ENCODE measurements around the gene PRG3. TPM values are rescaled to one million over a fixed set of nuclear protein-coding genes. Genes with fewer than 3 reads are reported as not detected.
A peak's percentile ranks its signal among the peaks of the same experiment; 100 is the strongest.

The PRG3 gene
- total RNA-seq, 4 donors from 2014 or later, result not detected

GRCh38 chr11:57417056-57417455, 36.1 kb upstream of the PRG3 start:
- TF ChIP-seq, protein P1, sequence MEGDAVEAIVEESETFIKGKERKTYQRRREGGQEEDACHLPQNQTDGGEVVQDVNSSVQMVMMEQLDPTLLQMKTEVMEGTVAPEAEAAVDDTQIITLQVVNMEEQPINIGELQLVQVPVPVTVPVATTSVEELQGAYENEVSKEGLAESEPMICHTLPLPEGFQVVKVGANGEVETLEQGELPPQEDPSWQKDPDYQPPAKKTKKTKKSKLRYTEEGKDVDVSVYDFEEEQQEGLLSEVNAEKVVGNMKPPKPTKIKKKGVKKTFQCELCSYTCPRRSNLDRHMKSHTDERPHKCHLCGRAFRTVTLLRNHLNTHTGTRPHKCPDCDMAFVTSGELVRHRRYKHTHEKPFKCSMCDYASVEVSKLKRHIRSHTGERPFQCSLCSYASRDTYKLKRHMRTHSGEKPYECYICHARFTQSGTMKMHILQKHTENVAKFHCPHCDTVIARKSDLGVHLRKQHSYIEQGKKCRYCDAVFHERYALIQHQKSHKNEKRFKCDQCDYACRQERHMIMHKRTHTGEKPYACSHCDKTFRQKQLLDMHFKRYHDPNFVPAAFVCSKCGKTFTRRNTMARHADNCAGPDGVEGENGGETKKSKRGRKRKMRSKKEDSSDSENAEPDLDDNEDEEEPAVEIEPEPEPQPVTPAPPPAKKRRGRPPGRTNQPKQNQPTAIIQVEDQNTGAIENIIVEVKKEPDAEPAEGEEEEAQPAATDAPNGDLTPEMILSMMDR (IDR thresholded peaks at IDR 0.05), result no peak
- TF ChIP-seq POLR2A (IDR thresholded peaks at IDR 0.05), result no peak
- no peaks in the 10 kb centered on the region for H3K9me3 ChIP-seq
- H3K36me3 ChIP-seq, result no peaks in the 10 kb centered on the region
- DNase-seq, result peak in 1 of 2 donors; percentile 41
- H3K4me3 ChIP-seq, result no peak overlapping the region
- H3K4me1 ChIP-seq, result no peaks in the 10 kb centered on the region
- intact Hi-C loops (cut with DNase I; ENCODE audit: low total_unique reads), result no loop called here
- H3K27me3 ChIP-seq, result no peaks in the 10 kb centered on the region
- H3K27ac ChIP-seq, result no peak overlapping the region

DNA sequence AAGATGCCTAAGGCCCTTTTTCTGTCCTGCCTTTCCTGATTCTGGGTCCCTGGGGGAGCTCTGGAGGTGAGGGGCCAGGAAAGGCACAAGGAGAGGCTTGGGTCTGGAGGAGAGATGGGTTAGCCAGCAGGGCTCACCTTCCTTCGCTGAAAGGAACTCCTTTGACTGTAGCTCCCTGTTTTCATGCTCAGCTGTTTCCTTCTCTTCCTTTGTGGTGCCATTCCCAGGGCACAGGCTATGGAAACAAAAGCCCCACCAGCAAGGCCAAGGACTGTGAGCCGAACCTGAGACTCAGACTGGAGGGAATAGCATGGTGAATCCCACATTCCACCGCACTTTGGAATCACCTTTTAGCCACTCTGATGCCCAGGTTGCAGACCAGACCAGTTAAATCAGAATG, 35.5 kb upstream of the PRG3 start:
- Histone ChIP-seq H3K27me3 (no peaks in the 10 kb centered on the region), H3K9me3 (no peaks in the 10 kb centered on the region), H3K4me1 (no peaks in the 10 kb centered on the region), H3K36me3 (no peaks in the 10 kb centered on the region), H3K4me3 (no peak overlapping the region), H3K27ac (no peak overlapping the region)
- intact Hi-C loops (cut with DNase I; ENCODE audit: low total_unique reads), result no loop called here
- TF ChIP-seq POLR2A (IDR thresholded peaks at IDR 0.05), result no peak
- TF ChIP-seq, protein P1 (IDR thresholded peaks at IDR 0.05), result no peak
- DNase-seq, result no peak

DNA sequence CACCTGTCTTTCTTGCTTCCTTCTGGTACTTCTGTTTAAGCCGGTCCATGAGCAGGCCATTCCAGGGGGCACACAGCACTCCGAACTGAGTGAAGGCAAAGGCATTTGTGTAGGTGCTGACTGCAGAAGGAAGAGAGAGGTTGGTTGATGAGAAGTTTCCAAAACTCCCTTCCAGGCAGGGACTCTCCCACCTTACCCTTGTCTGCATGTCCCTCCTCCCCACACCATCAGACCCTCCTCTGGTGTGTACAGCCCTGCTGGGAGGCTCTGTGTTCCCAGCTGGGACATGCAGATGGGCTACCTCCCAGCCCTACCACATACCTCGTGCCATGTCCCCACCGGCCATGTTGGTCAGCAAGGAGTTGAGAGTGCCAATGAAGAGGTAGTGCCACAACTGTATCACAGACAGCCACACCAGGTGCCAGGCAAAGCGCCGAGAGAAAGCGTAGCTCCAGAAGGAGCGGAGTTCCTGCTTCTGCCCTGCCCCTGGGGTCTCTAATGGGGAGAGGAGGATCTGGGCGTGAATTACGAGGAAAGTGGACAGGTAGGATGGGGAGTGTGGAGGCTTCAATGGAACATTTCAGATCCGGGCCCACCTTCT, 33.8 kb upstream of the PRG3 start:
- Histone ChIP-seq H3K4me1 (no peaks in the 10 kb centered on the region), H3K9me3 (no peaks in the 10 kb centered on the region), H3K27me3 (no peaks in the 10 kb centered on the region), H3K4me3 (no peak overlapping the region), H3K36me3 (no peaks in the 10 kb centered on the region), H3K27ac (no peak overlapping the region)
- DNase-seq, result no peak
- intact Hi-C loops (cut with DNase I; ENCODE audit: low total_unique reads), result no loop called here
- TF ChIP-seq, protein P1 (IDR thresholded peaks at IDR 0.05), result no peak
- no peak for TF ChIP-seq POLR2A (IDR thresholded peaks at IDR 0.05)

GRCh38 chr11:57413681-57414080, 32.7 kb upstream of the PRG3 start:
- TF ChIP-seq, protein P1 (IDR thresholded peaks at IDR 0.05), result no peak
- no peak for TF ChIP-seq POLR2A (IDR thresholded peaks at IDR 0.05)
- Histone ChIP-seq H3K27me3 (no peaks in the 10 kb centered on the region), H3K27ac (no peak overlapping the region), H3K4me3 (no peak overlapping the region), H3K4me1 (no peaks in the 10 kb centered on the region), H3K36me3 (no peaks in the 10 kb centered on the region), H3K9me3 (no peaks in the 10 kb centered on the region)
- intact Hi-C loops (cut with DNase I; ENCODE audit: low total_unique reads), result no loop called here
- no peak for DNase-seq

- Histone ChIP-seq H3K4me1 (no peaks in the 10 kb centered on the region), H3K36me3 (no peaks in the 10 kb centered on the region), H3K9me3 (no peaks in the 10 kb centered on the region), H3K27ac (no peak overlapping the region), H3K27me3 (no peaks in the 10 kb centered on the region), H3K4me3 (no peak overlapping the region)
- intact Hi-C loops (cut with DNase I; ENCODE audit: low total_unique reads), result no loop called here
- DNase-seq, result no peak
- TF ChIP-seq, protein P1 (IDR thresholded peaks at IDR 0.05), result no peak
- no peak for TF ChIP-seq POLR2A (IDR thresholded peaks at IDR 0.05)
Observed at GRCh38 chr11:57410287-57410686, 29.3 kb upstream of the PRG3 start.
